GM12878 (cell line): ENCODE results near the gene TRIM38. TPM values are rescaled to one million over a fixed set of nuclear protein-coding genes. Genes with fewer than 3 reads are reported as not detected.

Experiments
- ATAC-seq: fragments of 200-7000 bp; cut with Tn5 transposase; 3 replicates; pipeline ENCODE4 v1.9.1; 2020; ENCODE audit warnings: mild to moderate bottlenecking, moderate library complexity
- BruUV-seq: library from RNA; stranded (reverse); fragments of 400-500 nt; replicated peaks from 2 replicates; lab custom pipeline; 2021; lab: Mats Ljungman, UMichigan
- CTCF ChIA-PET: fragments of 300-600 bp; sonication (Branson Sonifier 250); formaldehyde crosslinking; extraction: SDS; loops from one replicate; lab custom pipeline; 2021; ENCODE audit warnings: inconsistent platforms; lab: Yijun Ruan, JAX
- POLR2A ChIA-PET: fragments of 350-600 bp; formaldehyde crosslinking; extraction: SDS; loops from one replicate; lab custom pipeline; 2021; ENCODE audit warnings: inconsistent platforms; lab: Charles Lee
- RAD21 ChIA-PET: fragments of 300-600 bp; sonication (Branson Sonifier 250); formaldehyde crosslinking; loops from one replicate; lab custom pipeline; 2023; ENCODE audit warnings: antibody characterized with exemption; ENCODE audit not compliant: unreplicated experiment; lab: Charles Lee
- SMC1A ChIA-PET: fragments of 300-600 bp; sonication (Branson Sonifier 250); formaldehyde crosslinking; loops from one replicate; lab custom pipeline; 2023; ENCODE audit not compliant: unreplicated experiment, uncharacterized antibody; lab: Charles Lee
- DNase-seq: peaks from one replicate; pipeline ENCODE4 v3.0.0-alpha.2; 2011; ENCODE audit warnings: low read depth, low spot score
- FAIRE-seq: peaks from 3 replicates; lab custom pipeline; 2011; peaks lifted over from hg19 to GRCh38; lab: Jason Lieb, UNC
- H2AFZ ChIP-seq: 2 replicates; pipeline ENCODE4 v1.6.0; 2011; ENCODE audit warnings: low read depth, low read length, control low read depth; ENCODE audit not compliant: control insufficient read depth
- H3K27ac ChIP-seq: 2 replicates; pipeline ENCODE4 v1.5.1; 2011; ENCODE audit warnings: control low read depth; ENCODE audit not compliant: control insufficient read depth, insufficient read depth
- H3K27me3 ChIP-seq, 2 experiments: replicated peaks in 1 of 2; 2 replicates each; pipeline versions ENCODE4 v1.6.0 to v1.6.1; 2011; ENCODE audit warnings: low read length in 1 of 2; ENCODE audit not compliant: control insufficient read depth in 2 of 2, insufficient read depth in 2 of 2
- H3K36me3 ChIP-seq, 2 experiments: 2 replicates each; pipeline ENCODE4 v1.5.1; 2011; ENCODE audit warnings: low read length in 1 of 2; ENCODE audit not compliant: control insufficient read depth in 2 of 2, insufficient read depth in 2 of 2
- H3K4me1 ChIP-seq: 2 replicates; pipeline ENCODE4 v1.6.1; 2011; ENCODE audit warnings: mild to moderate bottlenecking, low read length, moderate library complexity, mixed read lengths; ENCODE audit not compliant: control insufficient read depth, insufficient read depth
- H3K4me2 ChIP-seq: 2 replicates; pipeline ENCODE4 v1.6.0; 2011; ENCODE audit warnings: control low read depth; ENCODE audit not compliant: control insufficient read depth, insufficient read depth
- H3K4me3 ChIP-seq: fragments of 200-600 bp; sonication (generic); 2 replicates; pipeline ENCODE4 v1.5.1; 2016
- H3K79me2 ChIP-seq: 2 replicates; pipeline ENCODE4 v1.6.0; 2011; ENCODE audit warnings: low read length; ENCODE audit not compliant: control insufficient read depth, insufficient read depth
- H3K9ac ChIP-seq: 2 replicates; pipeline ENCODE4 v1.8.0; 2011; ENCODE audit warnings: low read length, control low read depth, mixed read lengths; ENCODE audit not compliant: control insufficient read depth, insufficient read depth
- H3K9me3 ChIP-seq: replicated peaks from 3 replicates; pipeline ENCODE4 v1.5.1; 2011; ENCODE audit warnings: mild to moderate bottlenecking, low read length; ENCODE audit not compliant: control insufficient read depth, insufficient read depth
- H4K20me1 ChIP-seq: 2 replicates; pipeline ENCODE4 v1.6.0; 2011; ENCODE audit not compliant: control insufficient read depth, insufficient read depth
- CBFB ChIP-seq: IDR thresholded peaks from 2 replicates; pipeline ENCODE4 v1.6.1; 2016; ENCODE audit warnings: antibody characterized with exemption, low read depth
- RAD21 ChIP-seq: IDR thresholded peaks from 2 replicates; pipeline ENCODE4 v1.6.1; 2011; ENCODE audit warnings: mild to moderate bottlenecking, low read depth, low read length, moderate library complexity; ENCODE audit not compliant: insufficient read depth
- SMC3 ChIP-seq: IDR thresholded peaks from 2 replicates; pipeline ENCODE4 v1.6.1; 2011; ENCODE audit warnings: low read length, improper control_type of control experiment, borderline replicate concordance
- WGBS: methylation state at CpG from one replicate; pipeline ENCODE4 v1.1.6; 2016; ENCODE audit warnings: low lambda C conversion rate; ENCODE audit not compliant: insufficient replicate concordance, insufficient coverage; ENCODE audit errors: missing lambda C conversion rate; 5-methylcytosine and 5-hydroxymethylcytosine counted together
- in situ Hi-C: fragments of 300-500 bp; cut with MboI; formaldehyde crosslinking; loops from 9 replicates; pipeline ENCODE4 v1.14.3; 2018; ENCODE audit warnings: mixed read lengths
- intact Hi-C: fragments of 100-400 bp; cut with micrococcal nuclease; formaldehyde crosslinking; loops from one replicate; pipeline ENCODE4 v1.14.2; 2022; ENCODE audit not compliant: unreplicated experiment
- polyA plus RNA-seq, 11 experiments: library from polyadenylated mRNA; depleted of rRNA in 4 of 11; unstranded in 6 of 11; stranded (reverse) in 5 of 11; fragments of >200 nt; fragmentation: Nextera tagmentation in 4 of 11; fragmentation: Illumina TruSeq in 1 of 11; extraction: Ambion mirVana in 4 of 11; extraction: Trizol in 1 of 11; gene quantifications; 1 replicate in 1 of 11; 2 replicates in 10 of 11; pipeline versions ENCODE4 v1.2.1 to v1.2.3, GENCODE V29; 2011 to 2016; ENCODE audit warnings: inconsistent platforms in 2 of 11, missing spikeins in 2 of 11, low read depth in 1 of 11
- total RNA-seq, 4 experiments: library from RNA; depleted of rRNA in 3 of 4; stranded (reverse); fragments of >200 nt in 3 of 4; fragmentation: Illumina TruSeq in 1 of 4; extraction: Trizol in 1 of 4; gene quantifications; 2 replicates each; pipeline versions ENCODE4 v1.2.1 to v1.2.3, GENCODE V29; 2013 to 2021
- TF ChIP-seq, protein P1 (sequence below), 3 experiments: IDR thresholded peaks in 2 of 3; conservative IDR thresholded peaks in 1 of 3; 2 replicates each; pipeline ENCODE4 v1.5.1; 2011; ENCODE audit warnings: low read depth in 3 of 3, low read length in 3 of 3, mild to moderate bottlenecking in 3 of 3, control low read depth in 2 of 3, moderate library complexity in 2 of 3, inconsistent platforms in 1 of 3, mixed read lengths in 1 of 3; ENCODE audit not compliant: control insufficient read depth in 2 of 3, insufficient read depth in 1 of 3; ENCODE audit errors: extremely low read depth in 1 of 3

Gene TRIM38
- total and polyA plus RNA-seq, 10 of the 15 experiments (the other 5 are each of a cell fraction or from before 2014, with no cell fraction given), result 4.5 to 14.7 (median 11.1) TPM

- ATAC-seq (peak; percentile 82), DNase-seq (no peak), FAIRE-seq (no peak)
- Histone ChIP-seq H3K9me3 (peaks cover 3% of the 10 kb centered on the region; the same call in 2 of the 3 replicates), H3K4me2 (no peak overlapping the region), H3K9ac (no peak overlapping the region), H3K27ac (no peak overlapping the region), H3K36me3 (no peaks in the 10 kb centered on the region), H3K4me1 (no peaks in the 10 kb centered on the region), H4K20me1 (no peaks in the 10 kb centered on the region), H2AFZ (no peak overlapping the region), H3K4me3 (no peak overlapping the region), H3K79me2 (no peaks in the 10 kb centered on the region), H3K27me3 (no peaks in the 10 kb centered on the region)
- intact Hi-C loops, result loop anchor here (1.0 to 5.0 kb wide), 3 partner anchors 155 to 720 kb away; no protein-coding TSS in a partner anchor
- ChIA-PET RAD21 (no interaction called here), POLR2A (no interaction called here), SMC1A (interaction anchor here (1.0 to 3.4 kb wide), 5 partner anchors 26 to 385 kb away, joined by 3 to 23 read pairs (median 3); no protein-coding TSS in a partner anchor), CTCF (interaction anchor here (1.1 to 3.9 kb wide), 13 partner anchors 11 to 719 kb away, joined by 3 to 29 read pairs (median 5); partner anchors contain the start of gene TRIM38)
- 17% methylated on average over 3 of the region's 3 CpGs for WGBS
- BruUV-seq, result no TSS peak
- in situ Hi-C loops, result loop anchor here (25.0 kb wide), 1 partner anchor 680 kb away; no protein-coding TSS in a partner anchor
- TF ChIP-seq, protein P1, sequence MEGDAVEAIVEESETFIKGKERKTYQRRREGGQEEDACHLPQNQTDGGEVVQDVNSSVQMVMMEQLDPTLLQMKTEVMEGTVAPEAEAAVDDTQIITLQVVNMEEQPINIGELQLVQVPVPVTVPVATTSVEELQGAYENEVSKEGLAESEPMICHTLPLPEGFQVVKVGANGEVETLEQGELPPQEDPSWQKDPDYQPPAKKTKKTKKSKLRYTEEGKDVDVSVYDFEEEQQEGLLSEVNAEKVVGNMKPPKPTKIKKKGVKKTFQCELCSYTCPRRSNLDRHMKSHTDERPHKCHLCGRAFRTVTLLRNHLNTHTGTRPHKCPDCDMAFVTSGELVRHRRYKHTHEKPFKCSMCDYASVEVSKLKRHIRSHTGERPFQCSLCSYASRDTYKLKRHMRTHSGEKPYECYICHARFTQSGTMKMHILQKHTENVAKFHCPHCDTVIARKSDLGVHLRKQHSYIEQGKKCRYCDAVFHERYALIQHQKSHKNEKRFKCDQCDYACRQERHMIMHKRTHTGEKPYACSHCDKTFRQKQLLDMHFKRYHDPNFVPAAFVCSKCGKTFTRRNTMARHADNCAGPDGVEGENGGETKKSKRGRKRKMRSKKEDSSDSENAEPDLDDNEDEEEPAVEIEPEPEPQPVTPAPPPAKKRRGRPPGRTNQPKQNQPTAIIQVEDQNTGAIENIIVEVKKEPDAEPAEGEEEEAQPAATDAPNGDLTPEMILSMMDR (IDR thresholded peaks at IDR 0.05 in 2 of 3, conservative IDR thresholded peaks at IDR 0.05 in 1 of 3; ENCODE audit: control insufficient read depth in 2 of 3, extremely low read depth in 1 of 3, insufficient read depth in 1 of 3, low read depth in 3 of 3, low read length in 3 of 3), result peak; percentile 53 to 82 (median 62); a peak in 5 of 6 replicates
- TF ChIP-seq SMC3 (peak; percentile 69; the same call in 1 of the 2 replicates), CBFB (no peak), RAD21 (peak; percentile 86)
These were observed 19.9 kb upstream of the TRIM38 start for GRCh38 chr6:25942561-25943147.
